Spleen (tissue), 11 donors: ENCODE measurements around the gene SORCS2. TPM values are rescaled to one million over a fixed set of nuclear protein-coding genes. Genes with fewer than 3 reads are reported as not detected.

Experiments used
- DNase-seq: peaks from one replicate; pipeline ENCODE4 v3.0.0-alpha.2; 2020
- H3K27ac ChIP-seq, 8 donors: fragments of 200-600 bp; sonication (generic) in 7 of 8; 1 replicate in 4 of 8; 2 replicates in 4 of 8; pipeline versions ENCODE4 v1.5.0 to v1.8.0; 2016 to 2021; ENCODE audit warnings: inconsistent platforms in 4 of 8, mild to moderate bottlenecking in 4 of 8, moderate library complexity in 1 of 8
- H3K27me3 ChIP-seq, 7 donors: fragments of 200-600 bp; sonication (generic) in 6 of 7; replicated peaks in 1 of 7; 1 replicate in 4 of 7; 2 replicates in 3 of 7; pipeline versions ENCODE4 v1.5.0 to v1.8.0; 2016 to 2021; ENCODE audit warnings: inconsistent platforms in 3 of 7, mild to moderate bottlenecking in 1 of 7
- H3K36me3 ChIP-seq, 6 donors: fragments of 200-600 bp; sonication (generic) in 5 of 6; 1 replicate in 4 of 6; 2 replicates in 2 of 6; pipeline versions ENCODE4 v1.5.0 to v1.8.0; 2016 to 2021; ENCODE audit warnings: inconsistent platforms in 2 of 6
- H3K4me1 ChIP-seq, 6 donors: fragments of 200-600 bp; sonication (generic) in 5 of 6; 1 replicate in 3 of 6; 2 replicates in 3 of 6; pipeline versions ENCODE4 v1.5.0 to v1.8.0; 2016 to 2021; ENCODE audit warnings: inconsistent platforms in 3 of 6
- H3K4me3 ChIP-seq, 8 donors: fragments of 200-600 bp; sonication (generic) in 7 of 8; 1 replicate in 4 of 8; 2 replicates in 4 of 8; pipeline versions ENCODE4 v1.5.0 to v1.8.0; 2016 to 2021; ENCODE audit warnings: inconsistent platforms in 4 of 8, mild to moderate bottlenecking in 4 of 8, moderate library complexity in 2 of 8
- H3K9me3 ChIP-seq, 8 donors: fragments of 200-600 bp; sonication (generic) in 7 of 8; 1 replicate in 4 of 8; 2 replicates in 4 of 8; pipeline versions ENCODE4 v1.5.0 to v1.8.0; 2016 to 2021; ENCODE audit warnings: inconsistent platforms in 4 of 8
- POLR2A ChIP-seq, 3 donors: fragments of 450-650 bp; IDR thresholded peaks; one replicate each; pipeline ENCODE4 v1.5.1; 2017; ENCODE audit warnings: antibody characterized with exemption in 3 of 3, mild to moderate bottlenecking in 1 of 3
- POLR2AphosphoS5 ChIP-seq, 3 donors: sonication (generic); formaldehyde crosslinking; IDR thresholded peaks; one replicate each; pipeline ENCODE4 v1.5.1; 2017; ENCODE audit warnings: antibody characterized with exemption in 3 of 3
- WGBS, 5 donors: extraction: QIAGEN DNeasy Blood & Tissue Kit in 3 of 5; methylation state at CpG; one replicate each; pipeline versions ENCODE4 v1.1.5 to v1.1.7; 2013 to 2018; 5-methylcytosine and 5-hydroxymethylcytosine counted together
- intact Hi-C: fragments of 100-400 bp; cut with DNase I; formaldehyde crosslinking; loops from one replicate; pipeline ENCODE4 v1.15.0; 2023; ENCODE audit warnings: low total_unique reads
- polyA plus RNA-seq, 3 donors: library from polyadenylated mRNA; stranded (reverse); fragments of 200-250 nt; gene quantifications; one replicate each; pipeline ENCODE4 v1.2.1, GENCODE V29; 2013
- total RNA-seq, 7 donors: library from RNA; depleted of rRNA in 3 of 7; stranded (reverse); fragments of >200 nt in 3 of 7; fragmentation: NEBNext Ultra II Directional in 4 of 7; extraction: Animal tissue kit (Norgen Biotek cat#: 25700) in 4 of 7; gene quantifications; one replicate each; pipeline versions ENCODE4 v1.1.0 to v1.2.1, GENCODE V29; 2016 to 2021
- TF ChIP-seq, protein P1 (sequence below), 11 experiments: fragments of 200-600 bp in 7 of 11; fragments of 450-650 bp in 4 of 11; sonication (generic) in 4 of 11; IDR thresholded peaks in 8 of 11; conservative IDR thresholded peaks in 3 of 11; 1 replicate in 7 of 11; 2 replicates in 4 of 11; pipeline versions ENCODE4 v1.4.0 to v1.8.0; 2016 to 2021; ENCODE audit warnings: antibody characterized with exemption in 11 of 11, inconsistent platforms in 4 of 11, mild to moderate bottlenecking in 1 of 11
- donor health status: healthy with polysubstance abuse.
- donor health status: DM: no; HTN: no; CAD: no; lungs with moderate emphysema.
- donor health status: DM: no; HTN: no; CAD: no.
- donor health status: Bipolar disorder and iron deficiency.
- donor health status: healthy.
- donor health status: DM: no; HTN: no; CAD: no.
- donor health status: DM: yes; HTN: yes; CAD: no.

The SORCS2 gene
- total and polyA plus RNA-seq, 10 donors, result 0.33 to 1.6 (median 0.60) TPM

- peaks cover 0 to 18% (median 0%) of the 10 kb centered on the region in 7 donors for H3K27me3 ChIP-seq
- no peak for TF ChIP-seq POLR2A (IDR thresholded peaks at IDR 0.05)
- TF ChIP-seq POLR2AphosphoS5 (IDR thresholded peaks at IDR 0.05), result no peak
- TF ChIP-seq, protein P1, sequence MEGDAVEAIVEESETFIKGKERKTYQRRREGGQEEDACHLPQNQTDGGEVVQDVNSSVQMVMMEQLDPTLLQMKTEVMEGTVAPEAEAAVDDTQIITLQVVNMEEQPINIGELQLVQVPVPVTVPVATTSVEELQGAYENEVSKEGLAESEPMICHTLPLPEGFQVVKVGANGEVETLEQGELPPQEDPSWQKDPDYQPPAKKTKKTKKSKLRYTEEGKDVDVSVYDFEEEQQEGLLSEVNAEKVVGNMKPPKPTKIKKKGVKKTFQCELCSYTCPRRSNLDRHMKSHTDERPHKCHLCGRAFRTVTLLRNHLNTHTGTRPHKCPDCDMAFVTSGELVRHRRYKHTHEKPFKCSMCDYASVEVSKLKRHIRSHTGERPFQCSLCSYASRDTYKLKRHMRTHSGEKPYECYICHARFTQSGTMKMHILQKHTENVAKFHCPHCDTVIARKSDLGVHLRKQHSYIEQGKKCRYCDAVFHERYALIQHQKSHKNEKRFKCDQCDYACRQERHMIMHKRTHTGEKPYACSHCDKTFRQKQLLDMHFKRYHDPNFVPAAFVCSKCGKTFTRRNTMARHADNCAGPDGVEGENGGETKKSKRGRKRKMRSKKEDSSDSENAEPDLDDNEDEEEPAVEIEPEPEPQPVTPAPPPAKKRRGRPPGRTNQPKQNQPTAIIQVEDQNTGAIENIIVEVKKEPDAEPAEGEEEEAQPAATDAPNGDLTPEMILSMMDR (IDR thresholded peaks at IDR 0.05 in 8 of 11, conservative IDR thresholded peaks at IDR 0.05 in 3 of 11), result no peak
- DNase-seq, result no peak
- H3K4me3 ChIP-seq, result no peak overlapping the region
- WGBS, 5 donors, result 51 to 89% (median 81%) methylated on average over 1 of the region's 1 CpG
- intact Hi-C loops, result no loop called here
- H3K27ac ChIP-seq, result no peak overlapping the region
- peaks cover 0 to 36% (median 27%) of the 10 kb centered on the region in 8 donors for H3K9me3 ChIP-seq
- no peaks in the 10 kb centered on the region for H3K4me1 ChIP-seq
- H3K36me3 ChIP-seq, result no peaks in the 10 kb centered on the region
Measured at GRCh38 chr4:7315935-7316334, 123.6 kb downstream of the SORCS2 start.

- DNase-seq, result no peak
- H3K36me3 ChIP-seq, result no peaks in the 10 kb centered on the region
- no peak overlapping the region for H3K27ac ChIP-seq
- WGBS, 5 donors, result 60 to 95% (median 72%) methylated on average over 4 of the region's 4 CpGs
- no peak overlapping the region for H3K4me3 ChIP-seq
- H3K9me3 ChIP-seq, result peaks cover 0 to 42% (median 29%) of the 10 kb centered on the region in 8 donors
- TF ChIP-seq, protein P1 (IDR thresholded peaks at IDR 0.05 in 8 of 11, conservative IDR thresholded peaks at IDR 0.05 in 3 of 11), result no peak
- no peak for TF ChIP-seq POLR2A (IDR thresholded peaks at IDR 0.05)
- TF ChIP-seq POLR2AphosphoS5 (IDR thresholded peaks at IDR 0.05), result no peak
- no peaks in the 10 kb centered on the region for H3K4me1 ChIP-seq
- peaks cover 0 to 19% (median 0%) of the 10 kb centered on the region in 7 donors for H3K27me3 ChIP-seq
- intact Hi-C loops, result no loop called here
Measured at GRCh38 chr4:7319024-7319423, 126.7 kb downstream of the SORCS2 start.

GRCh38 chr4:7320206-7320797 lies 128.0 kb downstream of the SORCS2 start:
- Histone ChIP-seq H3K4me3 (no peak overlapping the region), H3K9me3 (peaks cover 0 to 42% (median 29%) of the 10 kb centered on the region in 8 donors), H3K36me3 (no peaks in the 10 kb centered on the region), H3K27me3 (peaks cover 0 to 26% (median 0%) of the 10 kb centered on the region in 7 donors), H3K4me1 (peaks cover 0 to 4% (median 0%) of the 10 kb centered on the region in 6 donors), H3K27ac (no peak overlapping the region)
- WGBS, 5 donors, result 46 to 75% (median 51%) methylated on average over 5 of the region's 5 CpGs
- no peak for DNase-seq
- TF ChIP-seq POLR2A (IDR thresholded peaks at IDR 0.05) (no peak), POLR2AphosphoS5 (IDR thresholded peaks at IDR 0.05) (no peak)
- TF ChIP-seq, protein P1 (IDR thresholded peaks at IDR 0.05 in 8 of 11, conservative IDR thresholded peaks at IDR 0.05 in 3 of 11), result no peak
- intact Hi-C loops, result no loop called here

- WGBS, 5 donors, result 38 to 74% (median 59%) methylated on average over 8 to 18 of the region's 18 CpGs
- peak; percentile 54 for DNase-seq
- TF ChIP-seq POLR2AphosphoS5 (IDR thresholded peaks at IDR 0.05), result no peak
- TF ChIP-seq, protein P1 (IDR thresholded peaks at IDR 0.05 in 8 of 11, conservative IDR thresholded peaks at IDR 0.05 in 3 of 11), result no peak
- TF ChIP-seq POLR2A (IDR thresholded peaks at IDR 0.05), result no peak
- H3K27me3 ChIP-seq, result peaks cover 0 to 41% (median 0%) of the 10 kb centered on the region in 7 donors
- no peak overlapping the region for H3K27ac ChIP-seq
- no peaks in the 10 kb centered on the region for H3K36me3 ChIP-seq
- intact Hi-C loops, result no loop called here
- H3K4me3 ChIP-seq, result no peak overlapping the region
- peaks cover 0 to 41% (median 28%) of the 10 kb centered on the region in 8 donors for H3K9me3 ChIP-seq
- peaks cover 0 to 12% (median 0%) of the 10 kb centered on the region in 6 donors for H3K4me1 ChIP-seq
Measured at GRCh38 chr4:7322166-7322991, 130.0 kb downstream of the SORCS2 start.
